HG03045 (cell line): ENCODE data around the gene MT1HL1.

ENCODE experiments used
- ATAC-seq: cut with Tn5 transposase; IDR thresholded peaks from one replicate; pipeline ENCODE4 v1.9.1; 2021; ENCODE audit warnings: mild to moderate bottlenecking, moderate library complexity; ENCODE audit not compliant: unreplicated experiment

The MT1HL1 gene

GRCh38 chr1:237004116-237004515 lies at the start of gene MT1HL1:
TSS of gene MT1HL1 (minus strand) at chr1:237004441. CDS start at chr1:237004372, 69 bp downstream.
- no peak for ATAC-seq

- no peak for ATAC-seq
Observed at GRCh38 chr1:237050915-237051314, 46.7 kb upstream of the MT1HL1 start.

DNA sequence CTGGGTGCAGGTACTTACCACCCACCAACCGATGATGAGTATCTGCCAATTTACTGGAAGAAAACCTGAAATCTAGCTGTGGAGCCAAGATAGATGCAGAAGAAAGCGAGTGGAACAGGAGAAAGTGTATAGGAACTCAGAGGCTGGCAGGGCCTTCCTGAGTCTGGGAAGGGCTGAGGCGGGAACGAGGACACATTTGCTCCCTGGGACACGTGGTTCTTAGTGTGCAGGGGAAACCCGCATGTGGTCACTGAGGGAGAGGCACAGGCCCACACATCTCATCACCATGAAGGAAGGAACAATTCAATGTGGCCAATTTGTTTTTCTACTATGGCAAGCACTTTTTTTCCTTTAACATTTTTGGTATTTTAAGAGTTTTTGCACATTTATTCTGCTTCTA lies 45.9 kb upstream of the MT1HL1 start:
- ATAC-seq, result no peak

DNA sequence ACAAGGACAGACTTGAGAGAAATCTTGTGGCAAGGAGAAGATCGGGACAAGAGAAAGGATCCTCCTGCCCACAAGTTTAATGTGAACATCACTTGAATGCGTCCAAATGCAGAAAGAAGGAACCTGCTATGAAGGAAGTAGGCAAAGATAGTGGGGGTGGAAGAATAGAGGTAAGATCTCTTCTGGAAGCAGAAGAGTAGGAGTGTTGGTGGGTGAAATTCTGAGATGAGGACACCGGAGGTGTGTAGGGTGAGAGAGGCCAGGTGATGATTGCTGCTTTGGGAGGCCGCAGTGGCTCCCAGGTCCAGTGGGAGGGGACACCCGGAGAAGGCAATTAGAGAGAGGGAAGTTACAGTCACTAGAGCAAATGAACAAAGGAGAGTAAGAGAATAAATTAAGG lies 44.6 kb upstream of the MT1HL1 start:
- no peak for ATAC-seq

- ATAC-seq, result no peak
Observed at GRCh38 chr1:237045278-237046016, 41.2 kb upstream of the MT1HL1 start.

DNA sequence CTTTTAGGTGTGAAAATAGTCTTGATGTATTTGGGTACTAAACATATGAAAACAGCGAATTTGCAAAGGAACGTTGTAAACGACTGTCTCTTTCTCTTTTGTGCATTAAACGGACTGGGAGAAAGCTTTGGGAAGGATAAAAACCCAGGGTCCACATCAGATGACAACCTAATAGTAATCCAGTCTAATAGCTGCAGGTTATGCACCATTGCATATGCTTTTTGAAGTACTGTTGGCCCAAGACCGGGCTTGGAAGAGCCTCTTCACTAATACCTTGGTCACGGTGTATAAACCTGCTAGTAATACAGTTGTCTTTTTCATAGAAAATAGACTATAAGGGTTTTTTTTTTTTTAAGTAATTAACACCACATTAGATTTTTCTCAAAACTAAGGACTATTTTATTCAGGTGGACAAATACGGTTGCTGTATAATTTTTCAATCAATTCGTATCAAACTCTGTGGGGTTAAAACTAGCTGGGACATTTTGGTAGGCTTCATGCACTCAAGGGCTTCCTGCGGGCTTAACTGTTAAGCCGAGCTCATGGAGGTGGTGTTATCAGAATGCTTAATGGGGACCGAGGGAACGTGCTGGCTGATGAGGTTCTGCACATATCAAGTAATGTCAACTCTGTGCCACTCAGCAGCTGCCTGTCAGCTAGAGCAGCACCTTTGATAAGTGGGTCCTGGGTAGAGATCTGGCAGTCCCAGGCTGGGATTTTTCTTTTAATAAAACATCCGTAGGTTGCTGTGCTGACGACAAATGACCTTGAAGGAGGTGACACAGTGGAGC lies 39.8 kb upstream of the MT1HL1 start:
- no peak for ATAC-seq

DNA sequence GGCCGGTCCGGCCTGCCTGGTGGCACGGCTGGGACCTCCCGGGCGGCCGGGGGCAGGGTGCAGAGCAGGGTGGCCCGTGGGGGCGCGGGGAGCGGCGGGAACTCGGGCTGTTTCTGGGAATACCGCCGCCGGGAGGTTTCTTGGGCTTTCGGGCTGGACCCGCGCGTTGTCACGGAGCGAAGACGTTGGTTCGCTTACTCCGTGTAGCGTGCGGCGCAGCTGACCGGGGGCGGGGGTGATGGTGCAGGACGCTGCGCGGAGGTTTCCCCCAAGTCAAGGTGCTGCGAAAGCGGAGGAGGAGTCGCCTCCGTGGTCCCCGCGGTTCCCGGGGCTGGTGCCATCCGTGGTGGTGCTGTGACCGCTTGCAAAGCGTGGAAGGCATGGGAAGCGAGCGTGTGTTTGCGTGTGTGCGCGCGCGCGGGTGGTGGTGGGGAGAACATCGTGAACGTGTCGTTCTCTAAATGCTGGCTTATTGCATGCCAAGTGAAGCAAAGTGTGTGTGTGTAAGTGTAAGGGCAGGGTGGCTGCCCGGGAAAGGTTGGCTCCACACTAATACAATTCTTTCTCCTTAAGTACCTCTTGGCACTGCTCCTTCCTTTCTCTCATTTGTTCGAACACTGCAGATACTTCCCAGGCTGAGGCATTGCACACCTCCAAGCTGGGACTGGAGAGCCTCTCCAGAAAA lies 38.8 kb upstream of the MT1HL1 start:
- ATAC-seq, result no peak

- ATAC-seq, result no peak
Observed at GRCh38 chr1:237042526-237042891, 38.3 kb upstream of the MT1HL1 start.

DNA sequence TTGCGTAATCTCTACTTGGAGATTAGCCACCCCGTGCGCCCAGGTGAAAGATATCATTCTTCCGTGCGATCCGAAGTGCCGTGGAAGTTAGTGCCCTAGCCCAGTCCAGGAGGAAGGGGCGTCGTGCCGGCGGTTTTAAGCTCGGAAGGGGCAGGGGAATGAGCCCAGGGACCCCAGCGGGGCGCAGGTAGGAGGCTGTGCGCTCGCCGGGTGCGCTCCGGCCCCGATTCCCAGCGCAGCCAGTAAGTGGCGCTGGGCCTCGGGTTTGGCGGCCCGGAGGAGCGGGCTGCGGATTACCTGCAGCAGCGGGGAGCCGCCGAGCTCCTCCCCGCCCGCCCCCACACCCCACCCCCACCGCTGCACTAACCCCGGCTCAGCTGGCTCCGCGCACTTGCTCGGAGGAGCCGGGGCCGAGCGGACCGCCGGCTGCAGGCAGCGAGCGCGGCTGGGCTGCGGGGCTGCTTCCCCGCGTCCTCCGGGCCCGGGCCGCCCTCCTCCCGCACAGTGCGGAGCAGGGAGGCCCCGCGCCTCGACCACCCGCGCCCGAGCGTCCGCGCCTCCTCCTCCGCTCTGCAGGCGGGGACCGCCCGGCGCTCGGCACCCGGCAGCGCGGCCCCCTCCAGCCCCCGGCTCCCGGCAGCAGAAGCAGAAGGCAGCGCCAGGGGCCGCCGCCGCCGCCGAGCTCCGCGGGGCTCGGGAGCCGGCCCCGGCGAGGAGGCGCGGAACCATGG lies 37.7 kb upstream of the MT1HL1 start, which contains the start of gene RYR2:
Gene RYR2, plus strand, starts transcription at position 390 of the 731 bp plus-strand sequence. Its CDS starts 338 bp downstream, at position 728.
- ATAC-seq, result no peak

DNA sequence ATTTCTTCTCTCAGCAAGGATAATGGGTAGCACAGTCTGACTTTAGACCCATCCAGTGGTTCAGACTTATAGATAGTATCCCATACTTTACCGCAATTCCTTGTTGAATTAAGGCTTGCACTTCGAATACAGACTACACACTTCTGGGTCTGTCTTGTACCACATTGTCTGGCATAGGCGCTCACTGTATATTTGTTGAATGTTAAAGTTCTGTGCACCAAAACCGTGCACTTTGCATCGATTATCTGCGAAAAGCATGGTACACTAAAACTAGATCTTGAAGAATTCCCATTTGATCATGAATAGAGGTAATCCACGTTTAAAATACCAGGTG lies 37.2 kb upstream of the MT1HL1 start:
- ATAC-seq, result no peak

DNA sequence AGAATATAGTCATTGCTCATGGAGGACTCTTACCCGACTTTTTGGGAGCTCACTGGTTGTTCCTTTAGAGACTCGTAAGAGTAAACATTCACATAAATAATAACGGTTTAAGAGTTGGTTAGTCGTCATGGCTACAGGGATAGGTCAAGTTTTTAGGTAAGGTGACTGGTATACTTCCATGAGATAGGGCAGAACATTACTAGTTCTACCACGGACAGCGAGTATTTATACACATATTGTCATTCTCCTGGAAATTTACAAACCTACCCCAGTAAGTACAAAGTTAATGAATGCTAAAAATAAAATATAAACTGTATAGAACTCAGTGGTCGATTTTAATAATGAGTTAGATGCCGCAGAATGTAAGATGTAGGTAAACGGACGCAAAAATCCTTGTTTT lies 36.6 kb upstream of the MT1HL1 start:
- ATAC-seq, result no peak

DNA sequence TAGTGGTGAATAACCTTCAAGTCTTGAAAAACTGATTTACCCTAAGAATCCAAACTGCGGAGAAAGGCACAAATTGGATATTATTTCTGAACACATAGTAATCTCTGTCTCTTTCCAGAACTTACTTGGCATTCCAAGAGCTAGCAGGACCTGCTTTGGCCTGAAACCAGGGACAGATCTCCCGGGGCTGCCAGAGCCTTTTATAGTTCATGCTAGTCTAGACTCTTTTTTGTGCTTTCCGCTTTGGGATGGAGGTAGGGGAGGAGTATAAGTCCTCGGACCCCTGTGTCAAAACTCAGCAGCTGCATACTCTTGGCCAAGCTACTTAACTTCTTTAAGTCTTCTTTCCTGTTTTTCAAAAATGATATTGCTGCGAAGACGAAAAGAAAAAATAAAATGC lies 34.0 kb upstream of the MT1HL1 start:
- no peak for ATAC-seq

- no peak for ATAC-seq
Observed at GRCh38 chr1:237035759-237036158, 31.5 kb upstream of the MT1HL1 start.

GRCh38 chr1:237033804-237034203 lies 29.6 kb upstream of the MT1HL1 start:
- ATAC-seq, result no peak

DNA sequence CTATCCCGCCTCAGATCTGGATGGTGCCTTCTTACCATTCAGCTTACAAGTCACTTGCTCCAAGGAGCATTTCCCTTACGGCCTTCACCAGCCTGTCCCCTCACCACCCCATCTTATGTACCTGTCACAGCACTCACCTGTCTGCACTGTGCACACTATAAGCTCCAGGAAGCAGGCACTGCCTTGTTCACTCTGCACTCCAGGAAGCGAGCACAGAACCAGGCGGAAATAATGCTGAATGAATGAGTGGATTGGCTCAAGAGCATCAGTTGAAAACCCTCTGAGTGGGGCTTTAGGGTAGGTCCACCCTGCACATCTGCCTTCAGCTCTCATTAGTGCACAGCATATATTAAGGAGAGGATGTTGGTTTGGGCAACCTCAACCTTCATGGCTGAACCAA lies 28.8 kb upstream of the MT1HL1 start:
- no peak for ATAC-seq

DNA sequence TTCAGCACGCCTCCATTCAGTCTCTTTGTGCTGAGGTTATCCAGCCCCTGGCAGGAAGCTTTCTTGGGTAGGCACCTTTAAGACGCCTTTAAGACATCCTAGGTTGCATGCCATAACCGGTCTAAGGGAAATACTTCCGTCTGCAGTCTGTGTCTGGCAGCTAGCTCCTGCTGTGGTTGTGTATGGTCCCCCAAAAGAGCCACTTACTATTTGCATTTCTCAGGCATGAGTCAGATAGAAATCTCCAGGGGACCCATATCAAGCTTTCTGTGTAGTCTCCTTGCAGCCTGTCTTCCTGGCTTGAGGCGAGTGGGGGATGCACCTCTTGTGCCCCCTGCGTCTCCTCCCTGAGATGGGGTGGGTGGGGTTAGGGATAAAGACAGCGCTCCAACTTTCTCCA lies 27.8 kb upstream of the MT1HL1 start:
- ATAC-seq, result peak; percentile 70

GRCh38 chr1:237031480-237031879 lies 27.2 kb upstream of the MT1HL1 start:
- ATAC-seq, result no peak

DNA sequence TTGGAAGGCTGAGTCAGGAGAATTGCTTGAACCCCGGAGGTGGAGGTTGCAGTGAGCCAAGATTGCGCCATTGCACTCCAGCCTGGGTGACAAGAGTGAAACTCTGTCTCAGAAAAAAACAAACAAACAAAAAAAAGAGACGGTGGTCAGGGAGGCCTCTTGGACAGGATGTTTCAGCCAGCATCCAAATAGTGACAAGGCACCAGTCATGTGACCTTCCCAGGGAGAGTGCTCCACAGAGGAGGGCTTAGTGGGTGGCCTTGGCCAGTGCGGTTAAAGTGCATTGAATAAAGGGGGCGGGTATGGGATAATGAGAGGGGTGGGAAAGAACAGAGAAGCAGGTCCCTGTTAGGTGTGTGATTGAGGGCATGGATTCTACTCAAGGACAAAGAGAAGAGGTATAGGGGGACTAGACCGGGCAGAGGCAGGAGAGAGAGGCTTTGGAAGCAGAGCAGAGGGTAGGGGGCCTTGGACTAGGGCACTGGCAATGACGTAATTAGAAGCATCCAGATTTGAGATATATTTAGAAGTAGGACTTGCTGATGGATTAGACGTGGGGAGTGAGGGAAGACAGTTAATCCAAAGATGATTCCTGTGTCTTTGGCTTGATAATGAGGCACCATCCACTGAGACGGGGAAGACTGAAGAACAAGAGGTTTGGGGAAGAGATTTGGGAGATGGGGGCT lies 25.8 kb upstream of the MT1HL1 start:
- no peak for ATAC-seq

DNA sequence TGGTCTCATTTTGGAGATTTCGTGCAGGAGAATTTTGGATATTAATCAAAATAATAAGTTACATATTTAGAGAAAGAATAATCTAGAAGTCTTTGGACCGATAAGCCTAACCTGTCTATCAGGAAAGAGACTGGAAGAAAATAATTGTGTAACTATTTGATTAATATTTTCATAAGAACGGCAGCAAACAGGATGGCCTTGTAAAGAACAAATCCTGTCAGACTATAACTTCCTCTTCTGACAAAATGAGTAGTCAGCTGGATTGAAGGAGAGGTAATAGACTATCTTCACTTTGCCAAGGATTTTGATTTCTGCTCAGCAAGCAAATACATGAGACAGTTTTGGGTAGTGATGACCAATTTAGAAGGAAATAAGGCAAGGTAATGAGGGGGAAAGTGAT lies 25.0 kb upstream of the MT1HL1 start:
- no peak for ATAC-seq

DNA sequence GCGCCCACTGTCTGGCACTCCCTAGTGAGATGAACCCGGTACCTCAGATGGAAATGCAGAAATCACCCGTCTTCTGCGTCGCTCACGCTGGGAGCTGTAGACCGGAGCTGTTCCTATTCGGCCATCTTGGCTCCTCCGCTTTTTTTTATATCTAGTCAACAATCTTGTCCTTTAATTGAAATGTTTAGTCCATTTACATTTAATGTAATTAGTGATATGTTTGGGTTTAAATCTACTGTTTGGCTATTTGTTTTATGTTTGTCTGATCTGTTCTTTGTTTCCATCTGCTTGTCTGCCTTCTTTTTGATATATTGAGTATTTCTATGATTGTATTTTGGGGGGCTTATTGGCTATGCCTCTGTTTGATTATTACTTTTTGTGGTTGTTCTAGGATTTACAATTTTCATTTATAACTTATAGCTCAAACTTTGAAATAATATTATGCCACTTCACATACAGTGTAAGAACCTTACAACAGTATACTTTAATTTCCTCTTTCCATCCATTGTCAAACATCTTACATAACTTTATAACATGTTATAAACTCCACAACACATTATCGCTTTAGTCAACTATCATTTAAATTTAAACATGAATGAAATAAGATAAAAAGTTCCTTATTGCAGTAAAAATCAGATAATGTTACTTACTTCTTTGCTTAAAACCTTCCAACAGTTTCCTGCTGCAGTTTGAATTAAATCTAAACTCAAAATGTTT lies 21.3 kb upstream of the MT1HL1 start:
- ATAC-seq, result no peak
